Natural killer cell treated with Interleukin-12 subunit alpha and Interleukin-12 subunit beta and Interleukin-15 and Interleukin-18, amount 100 ng/mL, for 72 hours (primary cell): ENCODE data around the gene AKAP13. TPM values are rescaled to one million over a fixed set of nuclear protein-coding genes. Genes with fewer than 3 reads are reported as not detected.
"Not testable (repeated sequence)": the region's sequence is repeated elsewhere in the genome, so short reads cannot be mapped to it uniquely, and the experiment has no call there.

ENCODE experiments used
- ATAC-seq, 2 donors: fragments of 150-1000 bp; cut with Tn5 transposase in 1 of 2; sonication (Bioruptor Pico), chemical (Tn5 transposase) in 1 of 2; 2 replicates each; pipeline ENCODE4 v1.10.0; 2021
- DNase-seq: peaks from one replicate; pipeline ENCODE4 v3.0.0; 2022; ENCODE audit warnings: low spot score
- H3K27ac Mint-ChIP-seq, 2 donors: 1 replicate in 1 of 2; 2 replicates in 1 of 2; pipeline ENCODE4 v1.8.0; 2022; ENCODE audit warnings: mixed read lengths in 2 of 2, mild to moderate bottlenecking in 1 of 2, moderate library complexity in 1 of 2
- H3K27me3 Mint-ChIP-seq, 2 donors: 1 replicate in 1 of 2; 2 replicates in 1 of 2; pipeline ENCODE4 v1.8.0; 2022; ENCODE audit warnings: mixed read lengths in 2 of 2
- H3K36me3 Mint-ChIP-seq: one replicate; pipeline ENCODE4 v1.8.0; 2022; ENCODE audit warnings: mixed read lengths
- H3K4me1 Mint-ChIP-seq, 2 donors: 1 replicate in 1 of 2; 2 replicates in 1 of 2; pipeline ENCODE4 v1.8.0; 2022; ENCODE audit warnings: low read depth in 2 of 2, mixed read lengths in 2 of 2, mild to moderate bottlenecking in 1 of 2
- H3K4me3 Mint-ChIP-seq: one replicate; pipeline ENCODE4 v1.8.0; 2022; ENCODE audit warnings: mixed read lengths
- H3K9me3 Mint-ChIP-seq: 2 replicates; pipeline ENCODE4 v1.8.0; 2022; ENCODE audit warnings: mixed read lengths
- total RNA-seq, 2 donors: library from RNA; stranded (reverse); gene quantifications; one replicate each; pipeline ENCODE4 v1.2.3, GENCODE V29; 2022

Gene AKAP13
- total RNA-seq, 2 donors from 2014 or later, result 142 to 176 TPM

- ATAC-seq, H3K27ac Mint-ChIP-seq, H3K9me3 Mint-ChIP-seq, DNase-seq, H3K27me3 Mint-ChIP-seq, H3K4me3 Mint-ChIP-seq, H3K36me3 Mint-ChIP-seq: not testable (repeated sequence)
- peaks cover 23 to 34% of the 10 kb centered on the region in 2 donors for H3K4me1 Mint-ChIP-seq
These were observed 61.5 kb downstream of the AKAP13 start for GRCh38 chr15:85441854-85442253.

GRCh38 chr15:85443046-85443445 is 62.6 kb downstream of the AKAP13 start:
- peaks cover 27 to 34% of the 10 kb centered on the region in 2 donors for H3K4me1 Mint-ChIP-seq
- H3K27me3 Mint-ChIP-seq, result no peaks in the 10 kb centered on the region
- H3K9me3 Mint-ChIP-seq, result peaks cover 5% of the 10 kb centered on the region
- DNase-seq, result no peak
- H3K27ac Mint-ChIP-seq, result peak overlapping the region in 1 of 2 donors; percentile 7
- peaks cover 5% of the 10 kb centered on the region for H3K36me3 Mint-ChIP-seq
- no peak overlapping the region for H3K4me3 Mint-ChIP-seq
- ATAC-seq, result no peak

GRCh38 chr15:85443593-85444087 is 63.2 kb downstream of the AKAP13 start:
- Mint-ChIP-seq H3K36me3 (peaks cover 5% of the 10 kb centered on the region), H3K4me3 (peak overlapping the region; percentile 1), H3K9me3 (peaks cover 5% of the 10 kb centered on the region), H3K27ac (peak overlapping the region in 1 of 2 donors; percentile 7), H3K27me3 (no peaks in the 10 kb centered on the region), H3K4me1 (peaks cover 27 to 34% of the 10 kb centered on the region in 2 donors)
- DNase-seq (no peak), ATAC-seq (peak; percentile 60 to 86)

GRCh38 chr15:85444122-85444745 is 63.8 kb downstream of the AKAP13 start:
- no peak for DNase-seq
- Mint-ChIP-seq H3K36me3 (peaks cover 6% of the 10 kb centered on the region), H3K9me3 (peaks cover 5% of the 10 kb centered on the region), H3K4me3 (no peak overlapping the region), H3K27ac (no peak overlapping the region), H3K27me3 (no peaks in the 10 kb centered on the region), H3K4me1 (peaks cover 27 to 34% of the 10 kb centered on the region in 2 donors)
- ATAC-seq, result no peak

GRCh38 chr15:85445361-85445760 is 65.0 kb downstream of the AKAP13 start:
- peaks cover 17% of the 10 kb centered on the region for H3K36me3 Mint-ChIP-seq
- no peaks in the 10 kb centered on the region for H3K27me3 Mint-ChIP-seq
- peaks cover 9% of the 10 kb centered on the region for H3K9me3 Mint-ChIP-seq
- no peak overlapping the region for H3K4me3 Mint-ChIP-seq
- ATAC-seq, result no peak
- peaks cover 28 to 32% of the 10 kb centered on the region in 2 donors for H3K4me1 Mint-ChIP-seq
- DNase-seq, result no peak
- no peak overlapping the region for H3K27ac Mint-ChIP-seq

- Mint-ChIP-seq H3K4me1 (peaks cover 7 to 24% of the 10 kb centered on the region in 2 donors), H3K27ac (no peak overlapping the region), H3K9me3 (peaks cover 27% of the 10 kb centered on the region), H3K4me3 (no peak overlapping the region), H3K27me3 (no peaks in the 10 kb centered on the region), H3K36me3 (peaks cover 37% of the 10 kb centered on the region)
- no peak for DNase-seq
- ATAC-seq, result no peak
These were observed 70.8 kb downstream of the AKAP13 start for GRCh38 chr15:85451099-85451700.

- H3K27ac Mint-ChIP-seq, result no peak overlapping the region
- peaks cover 5 to 22% of the 10 kb centered on the region in 2 donors for H3K4me1 Mint-ChIP-seq
- H3K36me3 Mint-ChIP-seq, result peaks cover 36% of the 10 kb centered on the region
- H3K9me3 Mint-ChIP-seq, result peaks cover 26% of the 10 kb centered on the region
- H3K4me3 Mint-ChIP-seq, result no peak overlapping the region
- DNase-seq (no peak), ATAC-seq (no peak)
- H3K27me3 Mint-ChIP-seq, result no peaks in the 10 kb centered on the region
These were observed 72.0 kb downstream of the AKAP13 start for GRCh38 chr15:85452436-85452835.

GRCh38 chr15:85453144-85453872 is 72.9 kb downstream of the AKAP13 start:
- H3K27ac Mint-ChIP-seq, result no peak overlapping the region
- H3K27me3 Mint-ChIP-seq, result no peaks in the 10 kb centered on the region
- peaks cover 23% of the 10 kb centered on the region for H3K9me3 Mint-ChIP-seq
- ATAC-seq (no peak), DNase-seq (no peak)
- no peak overlapping the region for H3K4me3 Mint-ChIP-seq
- peaks cover 5 to 18% of the 10 kb centered on the region in 2 donors for H3K4me1 Mint-ChIP-seq
- H3K36me3 Mint-ChIP-seq, result peaks cover 32% of the 10 kb centered on the region

GRCh38 chr15:85454403-85454802 is 74.0 kb downstream of the AKAP13 start:
- DNase-seq (no peak), ATAC-seq (no peak)
- Mint-ChIP-seq H3K36me3 (peaks cover 30% of the 10 kb centered on the region), H3K27me3 (no peaks in the 10 kb centered on the region), H3K9me3 (peaks cover 23% of the 10 kb centered on the region), H3K4me3 (no peak overlapping the region), H3K27ac (no peak overlapping the region), H3K4me1 (peaks cover 5 to 22% of the 10 kb centered on the region in 2 donors)

- Mint-ChIP-seq H3K9me3 (peaks cover 13% of the 10 kb centered on the region), H3K36me3 (peaks cover 15% of the 10 kb centered on the region), H3K27ac (no peak overlapping the region), H3K27me3 (no peaks in the 10 kb centered on the region), H3K4me3 (no peak overlapping the region), H3K4me1 (peaks cover 13 to 27% of the 10 kb centered on the region in 2 donors)
- ATAC-seq (no peak), DNase-seq (no peak)
These were observed 75.5 kb downstream of the AKAP13 start for GRCh38 chr15:85455891-85456290.

- Mint-ChIP-seq H3K9me3 (peaks cover 7% of the 10 kb centered on the region), H3K27me3 (no peaks in the 10 kb centered on the region), H3K36me3 (peaks cover 6% of the 10 kb centered on the region), H3K27ac (no peak overlapping the region), H3K4me3 (no peak overlapping the region), H3K4me1 (peaks cover 14 to 31% of the 10 kb centered on the region in 2 donors)
- ATAC-seq, result no peak
- no peak for DNase-seq
These were observed 76.4 kb downstream of the AKAP13 start for GRCh38 chr15:85456798-85457197.

- H3K4me3 Mint-ChIP-seq, result no peak overlapping the region
- H3K9me3 Mint-ChIP-seq, result no peaks in the 10 kb centered on the region
- ATAC-seq, result no peak
- no peaks in the 10 kb centered on the region for H3K27me3 Mint-ChIP-seq
- peaks cover 14 to 24% of the 10 kb centered on the region in 2 donors for H3K4me1 Mint-ChIP-seq
- no peak for DNase-seq
- no peaks in the 10 kb centered on the region for H3K36me3 Mint-ChIP-seq
- H3K27ac Mint-ChIP-seq, result no peak overlapping the region
These were observed 77.1 kb downstream of the AKAP13 start for GRCh38 chr15:85457392-85457968.

- no peaks in the 10 kb centered on the region for H3K27me3 Mint-ChIP-seq
- ATAC-seq, result no peak
- DNase-seq, result no peak
- H3K9me3 Mint-ChIP-seq, result no peaks in the 10 kb centered on the region
- no peaks in the 10 kb centered on the region for H3K36me3 Mint-ChIP-seq
- no peak overlapping the region for H3K27ac Mint-ChIP-seq
- H3K4me3 Mint-ChIP-seq, result no peak overlapping the region
- peaks cover 15 to 27% of the 10 kb centered on the region in 2 donors for H3K4me1 Mint-ChIP-seq
These were observed 78.4 kb downstream of the AKAP13 start for GRCh38 chr15:85458764-85459163.

- Mint-ChIP-seq H3K36me3 (no peaks in the 10 kb centered on the region), H3K9me3 (no peaks in the 10 kb centered on the region), H3K27ac (no peak overlapping the region), H3K4me1 (peaks cover 21 to 26% of the 10 kb centered on the region in 2 donors), H3K27me3 (no peaks in the 10 kb centered on the region), H3K4me3 (no peak overlapping the region)
- DNase-seq, result no peak
- no peak for ATAC-seq
These were observed 81.6 kb downstream of the AKAP13 start for GRCh38 chr15:85462029-85462428.
